ENCODE data around the gene CFAP97. TPM values are rescaled to one million over a fixed set of nuclear protein-coding genes. Genes with fewer than 3 reads are reported as not detected.

The CFAP97 gene
- total and polyA plus RNA-seq, 9 of the 15 experiments (the other 6 are each of a cell fraction or from before 2014, with no cell fraction given) = 17.3 to 57.8 (median 44.4) TPM

GRCh38 chr4:185235119-185235842 is 31.5 kb upstream of the CFAP97 start:
- no TSS peak for BruUV-seq (replicated peaks)
- POLR2A ChIA-PET = no interaction called here
- 0 out of 2 replicates have a peak, but pooled peaks cover 3% of the 10 kb centered on the region for H4K20me1 ChIP-seq (replicated peaks; ENCODE audit: control insufficient read depth, insufficient read depth, low read length)
- peaks cover 3% of the 10 kb centered on the region; the same call in 2 of the 3 replicates for H3K79me2 ChIP-seq (ENCODE audit: control insufficient read depth, insufficient read depth, low read length)
- H3K9ac ChIP-seq (ENCODE audit: insufficient read depth in 1 of 2, low read depth in 2 of 2, low read length in 2 of 2) = no peak overlapping the region
- no peak overlapping the region for H2AFZ ChIP-seq (ENCODE audit: low read depth, low read length)
- no peaks in the 10 kb centered on the region for H3K9me1 ChIP-seq (ENCODE audit: control insufficient read depth, insufficient read depth, low read length)
- no peak overlapping the region for H3K4me3 ChIP-seq
- FAIRE-seq (no peak), ATAC-seq (peak; percentile 15; the same call in 1 of the 3 replicates), DNase-seq (ENCODE audit: extremely low read depth in 1 of 4, low spot score in 3 of 4) (no peak)
- H3K27ac ChIP-seq (ENCODE audit: extremely low read depth, low read depth, low read length) = no peak overlapping the region
- 48% methylated on average over 7 of the region's 7 CpGs for WGBS (ENCODE audit: insufficient coverage, low coverage, missing lambda C conversion rate)
- no peak for TF ChIP-seq MCM5 (IDR thresholded peaks at IDR 0.05; ENCODE audit: low read depth)
- TF ChIP-seq ZFX (CRISPR knock-in tag; IDR thresholded peaks at IDR 0.05) = 0 out of 2 replicates have a peak, but pooled peaks have one; percentile 31
- TF ChIP-seq POLR2AphosphoS5 (IDR thresholded peaks at IDR 0.05; ENCODE audit: control insufficient read depth, insufficient read depth, low read depth, low read length) = no peak
- no peak for TF ChIP-seq ADNP (tag; IDR thresholded peaks at IDR 0.05)
- TF ChIP-seq POLR2A (conservative IDR thresholded peaks at IDR 0.05) = no peak
- TF ChIP-seq ZNF121 (CRISPR knock-in tag; conservative IDR thresholded peaks at IDR 0.05) = peak; percentile 67
- TF ChIP-seq, protein P1, sequence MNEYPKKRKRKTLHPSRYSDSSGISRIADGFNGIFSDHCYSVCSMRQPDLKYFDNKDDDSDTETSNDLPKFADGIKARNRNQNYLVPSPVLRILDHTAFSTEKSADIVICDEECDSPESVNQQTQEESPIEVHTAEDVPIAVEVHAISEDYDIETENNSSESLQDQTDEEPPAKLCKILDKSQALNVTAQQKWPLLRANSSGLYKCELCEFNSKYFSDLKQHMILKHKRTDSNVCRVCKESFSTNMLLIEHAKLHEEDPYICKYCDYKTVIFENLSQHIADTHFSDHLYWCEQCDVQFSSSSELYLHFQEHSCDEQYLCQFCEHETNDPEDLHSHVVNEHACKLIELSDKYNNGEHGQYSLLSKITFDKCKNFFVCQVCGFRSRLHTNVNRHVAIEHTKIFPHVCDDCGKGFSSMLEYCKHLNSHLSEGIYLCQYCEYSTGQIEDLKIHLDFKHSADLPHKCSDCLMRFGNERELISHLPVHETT (CRISPR knock-in tag; conservative IDR thresholded peaks at IDR 0.05 in 1 of 2, IDR thresholded peaks at IDR 0.05 in 1 of 2) = no peak
- no peak for TF ChIP-seq JUNB (CRISPR knock-in tag; conservative IDR thresholded peaks at IDR 0.05)
- intact Hi-C loops (cut with micrococcal nuclease) (no loop called here), in situ Hi-C loops (cut with MboI) (no loop called here)
- no peaks in the 10 kb centered on the region for H3K36me3 ChIP-seq (ENCODE audit: control insufficient read depth, insufficient read depth, low read length)
- H3K27me3 ChIP-seq (ENCODE audit: control insufficient read depth in 2 of 2, insufficient read depth in 2 of 2, low read length in 2 of 2) = no peaks in the 10 kb centered on the region
- H3K9me3 ChIP-seq (replicated peaks; ENCODE audit: control insufficient read depth, insufficient read depth, low read depth, low read length) = 0 out of 2 replicates have a peak, but pooled peaks cover 1% of the 10 kb centered on the region
- CTCF ChIA-PET (ENCODE audit: low intra/inter-chr PET ratio) = no interaction called here
- H3K4me1 ChIP-seq (replicated peaks in 1 of 2; ENCODE audit: control insufficient read depth in 2 of 2, insufficient read depth in 2 of 2, low read length in 2 of 2) = peaks cover 4 to 7% of the 10 kb centered on the region in 2 experiments; a peak in 4 of 5 replicates
- H3K4me2 ChIP-seq (ENCODE audit: insufficient read depth, low read length) = peak overlapping the region; percentile 21; the same call in 1 of the 2 replicates
